ENCODE data around the gene CXADR.
A peak's percentile ranks its signal among the peaks of the same experiment; 100 is the strongest.

CXADR gene

GRCh38 chr21:17610911-17611310 lies 98.1 kb downstream of the CXADR start:
- peak; percentile 36 for DNase-seq

- DNase-seq, result peak; percentile 79
Observed at GRCh38 chr21:17611414-17612022, 98.7 kb downstream of the CXADR start.

- peak; percentile 48 for DNase-seq
Observed at GRCh38 chr21:17612023-17612564, 99.3 kb downstream of the CXADR start.

GRCh38 chr21:17612565-17613241 lies 99.9 kb downstream of the CXADR start, which contains the start of gene BTG3:
Gene BTG3, minus strand, starts transcription at chr21:17612901. Its CDS starts 3,757 bp downstream, at chr21:17609144.
- DNase-seq, result peak; percentile 73

- no peak for DNase-seq
Observed at GRCh38 chr21:17613242-17613676, 100.4 kb downstream of the CXADR start.

- no peak for DNase-seq
Observed at GRCh38 chr21:17616831-17617230, 104.0 kb downstream of the CXADR start.

GRCh38 chr21:17622018-17622417 lies 109.2 kb downstream of the CXADR start:
- no peak for DNase-seq

GRCh38 chr21:17631195-17631594 lies 118.4 kb downstream of the CXADR start:
- no peak for DNase-seq

GRCh38 chr21:17636711-17637110 lies 123.9 kb downstream of the CXADR start:
- no peak for DNase-seq

- no peak for DNase-seq
Observed at GRCh38 chr21:17640821-17641220, 128.0 kb downstream of the CXADR start.

Data from NCI-H1105 treated with DMSO at 0.1 percent for 48 hours (cell line).